SU-DHL-6 (cell line): Measurements from ENCODE around the gene CCDC18.

ENCODE experiments used
- CTCF ChIP-seq: fragments of 200-600 bp; sonication (generic); IDR thresholded peaks from one replicate; pipeline ENCODE4 v1.5.1; 2017; ENCODE audit warnings: antibody characterized with exemption, mild to moderate bottlenecking, low read length, moderate library complexity; ENCODE audit not compliant: insufficient read depth, poor library complexity, severe bottlenecking
- EZH2phosphoT487 ChIP-seq: fragments of 200-600 bp; sonication (generic), shearing (Covaris generic); conservative IDR thresholded peaks from 2 replicates; pipeline ENCODE4 v1.6.1; 2018; ENCODE audit warnings: mild to moderate bottlenecking, antibody characterized with exemption, low read length, moderate library complexity, mixed read lengths

- TF ChIP-seq CTCF (no peak), EZH2phosphoT487 (no peak)
Measured at GRCh38 chr1:93237021-93237420, 56.5 kb downstream of the CCDC18 start.
